Hepatic stellate cell (primary cell): ENCODE data around the gene ZBTB8B.

Experiments used
- DNase-seq: peaks from one replicate; pipeline ENCODE4 v3.0.0; 2011; ENCODE audit warnings: low spot score

Gene ZBTB8B

DNA sequence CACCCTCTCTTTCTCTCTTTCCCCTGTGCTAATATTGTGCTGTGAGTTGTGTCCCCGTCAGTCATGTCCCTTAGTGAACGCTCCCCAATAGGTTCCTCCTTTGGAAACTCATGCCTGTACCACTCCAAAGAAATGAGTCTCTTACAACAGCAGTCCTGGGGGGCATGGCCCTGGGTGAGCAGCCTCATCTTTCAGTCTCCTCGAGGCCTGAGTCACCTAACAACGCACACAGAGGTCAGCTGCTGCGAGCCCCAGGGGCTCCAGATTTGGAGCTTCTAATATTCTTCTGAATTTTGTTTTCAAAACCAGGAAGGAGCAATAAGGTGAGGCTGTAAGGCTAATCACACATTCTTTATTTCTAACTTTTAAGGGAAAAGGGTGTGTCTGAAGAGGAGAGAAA is 43.9 kb downstream of the ZBTB8B start:
- DNase-seq, result no peak

DNA sequence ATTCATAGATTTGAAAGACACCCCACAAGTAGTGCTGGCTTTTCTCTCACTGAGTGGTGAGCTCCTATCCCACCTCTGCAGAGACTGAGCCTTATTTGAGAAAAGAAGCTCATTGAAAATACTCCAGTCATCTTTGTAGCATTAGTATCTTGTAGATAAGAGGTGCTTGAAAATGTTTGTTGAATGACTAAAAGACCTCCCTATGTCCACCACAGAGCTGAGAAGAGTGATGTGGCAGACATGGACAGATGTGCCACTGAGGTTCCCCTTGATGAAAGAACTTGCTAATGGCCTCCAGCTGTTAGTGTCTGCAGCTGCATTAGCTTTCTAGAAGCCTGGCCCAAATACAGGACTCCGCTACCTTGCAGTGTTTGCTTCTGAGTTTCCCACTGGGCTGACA is 45.1 kb downstream of the ZBTB8B start:
- no peak for DNase-seq
